GM21529 (cell line): Measurements from ENCODE around the gene CIAO2A.
A peak's percentile ranks its signal among the peaks of the same experiment; 100 is the strongest.

Source experiments
- ATAC-seq: cut with Tn5 transposase; IDR thresholded peaks from one replicate; pipeline ENCODE4 v1.9.1; 2021; ENCODE audit not compliant: unreplicated experiment

The CIAO2A gene

GRCh38 chr15:64045101-64045435 is 48.6 kb downstream of the CIAO2A start:
- no peak for ATAC-seq

- ATAC-seq: peak; percentile 65
Observed at GRCh38 chr15:64044300-64045100, 49.1 kb downstream of the CIAO2A start.

- ATAC-seq: no peak
Observed at GRCh38 chr15:64038878-64039610, 54.6 kb downstream of the CIAO2A start.

GRCh38 chr15:64037966-64038365 is 55.7 kb downstream of the CIAO2A start:
- no peak for ATAC-seq

DNA sequence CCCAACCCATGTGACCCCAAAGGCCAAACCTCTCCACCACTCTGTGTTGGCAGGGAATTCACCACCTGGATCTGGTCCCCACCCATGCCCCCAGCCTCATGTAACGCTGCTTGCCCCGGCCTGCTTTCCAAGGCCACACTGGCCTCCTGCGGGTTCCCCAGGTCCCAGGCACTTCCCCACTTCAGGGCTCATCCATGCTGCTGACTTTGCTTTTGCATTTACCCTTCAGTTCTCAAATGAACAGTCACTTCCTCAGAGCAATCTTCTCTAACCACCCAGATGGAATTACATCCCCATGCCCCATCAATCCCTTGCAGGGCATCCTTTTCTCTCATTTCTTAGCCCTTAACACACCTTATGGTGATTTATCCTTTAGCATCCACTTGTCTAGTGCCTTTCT is 56.5 kb downstream of the CIAO2A start:
- ATAC-seq: no peak

DNA sequence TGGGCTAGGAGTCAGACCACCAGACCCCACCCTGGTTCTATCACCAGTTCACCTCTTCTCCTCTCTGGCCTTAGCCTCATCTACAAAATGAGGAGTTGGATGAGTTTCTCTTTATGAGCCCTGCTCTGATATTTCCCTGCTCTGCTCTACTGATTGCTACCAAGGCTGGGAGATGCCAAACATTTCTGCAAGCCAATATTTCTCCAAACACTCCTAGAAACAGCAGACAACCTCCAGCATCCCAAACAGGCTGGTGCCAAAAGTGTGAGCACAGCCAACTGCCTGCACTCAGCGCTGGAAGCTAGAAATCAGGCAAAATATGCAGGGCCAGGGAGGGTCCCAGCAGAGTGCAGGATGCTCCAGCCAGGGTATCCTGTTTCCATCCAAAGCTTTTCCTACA is 58.1 kb downstream of the CIAO2A start:
- no peak for ATAC-seq

GRCh38 chr15:64034519-64034918 is 59.1 kb downstream of the CIAO2A start:
- no peak for ATAC-seq

- no peak for ATAC-seq
Observed at GRCh38 chr15:64032329-64032728, 61.3 kb downstream of the CIAO2A start.

- no peak for ATAC-seq
Observed at GRCh38 chr15:64030123-64030522, 63.5 kb downstream of the CIAO2A start.

DNA sequence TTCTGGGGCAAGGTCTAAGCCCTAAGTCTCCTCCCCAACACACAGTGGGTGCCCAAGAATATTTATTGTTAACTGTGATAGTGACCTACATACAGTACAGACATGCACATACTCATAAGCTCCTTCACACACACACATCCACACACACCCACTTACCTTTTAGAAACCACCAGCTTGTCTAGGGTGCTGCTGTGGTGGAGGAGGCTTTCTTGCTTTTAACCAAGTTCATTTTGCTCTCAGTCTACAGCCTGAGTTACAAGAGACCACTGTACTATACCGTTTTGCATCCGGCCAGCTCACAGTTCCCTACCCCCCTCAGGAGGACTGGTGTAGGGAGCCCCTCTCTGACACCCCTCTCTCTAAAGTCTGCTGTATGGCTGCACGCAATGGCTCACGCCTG is 64.0 kb downstream of the CIAO2A start:
- ATAC-seq: no peak

- ATAC-seq: no peak
Observed at GRCh38 chr15:64029110-64029509, 64.5 kb downstream of the CIAO2A start.

DNA sequence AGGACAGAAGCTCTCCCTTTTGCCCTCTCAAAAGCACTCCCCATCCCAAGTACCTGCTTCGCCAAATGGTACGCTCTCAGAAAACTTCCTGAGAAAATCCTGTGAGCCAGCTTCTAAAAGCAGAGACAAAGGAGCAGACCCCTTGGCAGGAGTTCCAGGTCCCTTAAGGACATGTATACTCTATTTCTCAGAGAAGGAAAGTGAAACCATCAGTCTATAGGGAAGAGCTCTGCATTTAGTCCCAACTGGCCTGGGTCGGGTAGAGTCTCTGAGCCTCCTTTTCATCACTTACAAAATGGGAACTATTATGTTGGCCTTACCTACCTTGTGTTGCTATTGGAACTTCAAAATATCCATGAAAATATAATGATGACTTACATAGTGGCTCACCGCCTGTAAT is 67.0 kb downstream of the CIAO2A start:
- ATAC-seq: no peak

GRCh38 chr15:64024172-64025050 is 69.2 kb downstream of the CIAO2A start:
- no peak for ATAC-seq

DNA sequence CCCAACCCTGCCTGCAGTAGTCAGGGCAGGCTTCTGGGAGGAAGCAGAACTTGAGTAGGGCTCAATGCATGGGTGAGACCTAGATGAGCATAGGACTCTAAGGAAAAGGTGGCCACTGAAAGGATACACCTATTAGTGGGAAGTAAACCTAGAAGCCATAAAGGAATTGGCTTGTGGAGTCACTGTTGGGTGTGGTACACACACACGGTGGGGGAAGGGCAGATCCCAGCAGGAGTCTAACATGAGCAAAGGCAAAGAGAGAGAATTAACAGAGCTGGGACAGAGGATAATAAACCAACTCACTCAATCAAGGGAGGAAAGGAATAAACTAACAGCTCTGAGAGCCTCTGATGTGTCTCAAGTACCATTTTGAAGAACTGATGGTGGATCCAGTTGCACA is 70.4 kb downstream of the CIAO2A start:
- no peak for ATAC-seq

GRCh38 chr15:64022571-64022970 is 71.1 kb downstream of the CIAO2A start:
- ATAC-seq: no peak
